GM12874 (cell line): Measurements from ENCODE around the gene PRSS48.

ENCODE experiments used
- TF ChIP-seq, protein P1 (sequence below): IDR thresholded peaks from 2 replicates; pipeline ENCODE4 v1.5.1; 2011; ENCODE audit warnings: low read depth, mild to moderate bottlenecking, control low read depth, low read length, moderate library complexity; ENCODE audit not compliant: insufficient read depth

Gene PRSS48

DNA sequence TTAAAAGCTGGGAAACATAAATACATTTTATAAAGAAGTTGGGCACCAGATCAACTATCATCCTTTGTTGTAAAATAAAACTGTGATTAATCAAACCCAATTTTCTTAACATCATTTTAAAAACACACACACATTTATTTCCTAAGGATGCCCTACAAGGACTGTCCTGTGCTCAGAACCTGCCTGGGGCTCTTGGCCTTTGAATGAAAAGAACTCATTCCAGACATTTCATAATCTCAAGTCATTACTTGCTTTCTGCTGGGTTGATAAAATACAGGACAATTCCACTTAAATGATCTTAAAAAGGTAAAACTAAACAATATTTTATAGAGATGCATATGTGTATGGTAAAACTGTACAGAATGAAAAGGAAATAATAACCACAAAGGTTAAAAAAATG lies 45.6 kb downstream of the PRSS48 start:
- TF ChIP-seq, protein P1, sequence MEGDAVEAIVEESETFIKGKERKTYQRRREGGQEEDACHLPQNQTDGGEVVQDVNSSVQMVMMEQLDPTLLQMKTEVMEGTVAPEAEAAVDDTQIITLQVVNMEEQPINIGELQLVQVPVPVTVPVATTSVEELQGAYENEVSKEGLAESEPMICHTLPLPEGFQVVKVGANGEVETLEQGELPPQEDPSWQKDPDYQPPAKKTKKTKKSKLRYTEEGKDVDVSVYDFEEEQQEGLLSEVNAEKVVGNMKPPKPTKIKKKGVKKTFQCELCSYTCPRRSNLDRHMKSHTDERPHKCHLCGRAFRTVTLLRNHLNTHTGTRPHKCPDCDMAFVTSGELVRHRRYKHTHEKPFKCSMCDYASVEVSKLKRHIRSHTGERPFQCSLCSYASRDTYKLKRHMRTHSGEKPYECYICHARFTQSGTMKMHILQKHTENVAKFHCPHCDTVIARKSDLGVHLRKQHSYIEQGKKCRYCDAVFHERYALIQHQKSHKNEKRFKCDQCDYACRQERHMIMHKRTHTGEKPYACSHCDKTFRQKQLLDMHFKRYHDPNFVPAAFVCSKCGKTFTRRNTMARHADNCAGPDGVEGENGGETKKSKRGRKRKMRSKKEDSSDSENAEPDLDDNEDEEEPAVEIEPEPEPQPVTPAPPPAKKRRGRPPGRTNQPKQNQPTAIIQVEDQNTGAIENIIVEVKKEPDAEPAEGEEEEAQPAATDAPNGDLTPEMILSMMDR = no peak

DNA sequence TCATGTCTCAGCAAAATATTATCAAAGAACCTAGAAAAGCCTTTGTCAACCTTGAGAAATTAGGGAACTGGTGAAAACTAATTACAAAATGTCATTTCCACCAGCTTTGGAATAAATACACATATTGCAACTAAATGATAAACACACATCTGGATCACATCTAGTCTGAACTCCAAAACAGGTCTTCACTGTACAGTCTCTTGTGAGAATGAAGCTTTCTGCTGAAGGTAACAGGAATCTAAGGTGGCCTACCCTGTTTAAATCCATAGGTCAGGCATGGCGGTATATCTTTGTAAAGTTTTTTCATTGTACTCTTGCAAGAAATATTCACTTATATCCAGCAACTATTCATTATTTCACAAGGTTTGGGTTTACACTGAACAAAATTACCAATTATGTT lies 46.7 kb downstream of the PRSS48 start:
- TF ChIP-seq, protein P1 = no peak

DNA sequence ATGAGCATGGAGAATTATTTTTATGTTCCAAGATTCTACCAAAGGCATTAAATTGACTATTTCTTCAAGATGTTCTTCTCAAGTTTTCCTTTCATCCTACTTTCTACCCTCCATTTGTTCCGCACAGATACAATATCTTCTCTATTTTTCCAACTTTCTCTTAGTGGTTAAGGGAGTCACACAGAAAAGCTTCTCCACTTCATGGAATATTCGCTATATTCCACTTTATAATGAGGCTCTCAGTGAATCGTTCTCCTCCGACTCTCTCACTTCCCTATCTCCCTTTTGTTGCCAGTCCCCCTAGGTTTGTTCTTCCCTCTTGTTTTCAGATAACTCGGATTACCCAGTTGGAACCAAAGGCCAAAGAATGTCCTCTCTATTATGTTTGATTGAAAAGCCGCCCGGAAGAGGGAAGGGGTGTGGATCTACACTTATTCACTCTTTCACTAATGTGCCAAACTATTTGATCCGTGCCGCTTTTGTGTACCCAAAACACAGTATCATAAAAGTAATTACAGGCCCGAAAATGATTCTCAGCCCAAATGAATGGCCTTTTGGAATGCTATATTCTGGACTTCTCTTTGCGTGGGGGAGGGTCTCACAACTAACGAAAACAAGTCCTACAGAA lies 47.3 kb downstream of the PRSS48 start:
- TF ChIP-seq, protein P1 = no peak

DNA sequence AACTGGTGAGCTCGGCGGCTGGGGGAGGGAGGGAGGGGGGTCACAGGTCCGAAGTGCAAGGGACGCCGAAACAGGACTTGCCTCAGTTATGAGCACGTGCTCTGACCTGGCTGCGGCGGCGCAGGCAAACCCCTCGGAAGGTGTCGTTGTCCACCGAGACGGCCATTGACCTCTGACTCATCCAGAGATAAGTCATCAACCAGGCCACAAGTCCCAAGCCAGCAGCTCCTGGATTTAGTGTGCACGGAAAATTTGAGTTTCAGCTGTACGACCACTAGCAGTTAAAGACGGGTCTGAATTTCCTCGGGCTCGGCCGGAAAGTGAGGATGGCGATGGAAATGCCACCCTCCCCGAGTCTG lies 47.8 kb downstream of the PRSS48 start:
- TF ChIP-seq, protein P1 = no peak

DNA sequence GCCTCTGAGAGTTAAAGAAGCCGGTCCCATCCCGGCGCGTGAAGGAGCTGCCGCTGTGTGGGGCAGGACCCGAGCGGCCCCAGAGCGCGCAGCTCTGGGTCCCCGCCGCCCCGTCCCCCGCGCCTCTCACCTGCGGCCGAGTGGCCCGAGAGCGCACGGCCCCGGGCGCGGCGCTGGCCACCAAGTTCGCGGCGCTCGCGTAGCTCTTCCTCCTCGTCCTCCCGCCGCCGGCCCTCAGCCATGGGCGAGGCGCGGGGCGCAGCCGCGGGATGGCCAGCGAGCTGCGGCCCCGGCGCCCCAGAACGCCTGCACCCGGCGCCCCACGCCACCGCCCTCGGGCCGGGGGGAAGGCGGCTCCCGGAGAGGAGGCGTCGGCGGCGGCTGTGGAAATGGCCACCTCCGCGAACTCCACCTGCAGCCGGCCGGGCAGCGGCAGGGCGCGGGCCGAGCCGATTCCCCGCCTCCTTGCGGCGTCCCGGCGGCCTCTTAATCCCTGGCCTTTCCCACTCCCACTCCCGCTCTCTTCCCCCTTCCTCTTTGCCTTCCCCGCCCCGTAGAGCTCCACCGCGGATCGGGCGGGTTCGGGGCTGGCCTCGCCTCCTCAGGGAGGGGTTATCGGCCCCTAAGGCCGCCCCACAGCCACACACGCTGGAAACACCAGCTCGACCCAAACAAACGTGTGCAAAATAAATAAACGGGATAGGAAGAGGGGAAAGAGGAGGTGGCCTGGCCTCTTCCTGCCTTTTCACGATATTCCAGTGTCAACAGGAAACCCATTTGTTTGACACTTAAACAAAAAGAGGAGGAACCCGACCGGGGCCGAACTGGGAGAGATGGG lies 48.4 kb downstream of the PRSS48 start, which contains the start of gene SH3D19:
SH3D19 (minus strand) TSS at position 495 of the 838 bp plus-strand sequence; CDS start at position 242, 253 bp downstream.
- TF ChIP-seq, protein P1 = no peak

DNA sequence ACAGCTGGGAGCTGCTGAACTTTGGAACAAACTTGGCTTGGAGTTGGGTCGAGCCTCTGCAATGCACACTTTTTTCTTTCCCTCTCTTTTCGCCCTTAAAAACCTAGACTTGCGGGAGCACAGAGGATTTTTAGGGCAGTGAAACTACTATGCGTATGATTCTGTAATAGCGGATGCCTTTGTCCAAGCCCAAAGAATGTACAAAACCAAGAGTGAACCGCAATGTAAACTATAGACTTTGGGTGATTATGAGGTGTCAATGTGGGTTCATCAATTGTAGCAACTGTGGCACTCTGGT lies 48.9 kb downstream of the PRSS48 start:
- TF ChIP-seq, protein P1 = no peak

DNA sequence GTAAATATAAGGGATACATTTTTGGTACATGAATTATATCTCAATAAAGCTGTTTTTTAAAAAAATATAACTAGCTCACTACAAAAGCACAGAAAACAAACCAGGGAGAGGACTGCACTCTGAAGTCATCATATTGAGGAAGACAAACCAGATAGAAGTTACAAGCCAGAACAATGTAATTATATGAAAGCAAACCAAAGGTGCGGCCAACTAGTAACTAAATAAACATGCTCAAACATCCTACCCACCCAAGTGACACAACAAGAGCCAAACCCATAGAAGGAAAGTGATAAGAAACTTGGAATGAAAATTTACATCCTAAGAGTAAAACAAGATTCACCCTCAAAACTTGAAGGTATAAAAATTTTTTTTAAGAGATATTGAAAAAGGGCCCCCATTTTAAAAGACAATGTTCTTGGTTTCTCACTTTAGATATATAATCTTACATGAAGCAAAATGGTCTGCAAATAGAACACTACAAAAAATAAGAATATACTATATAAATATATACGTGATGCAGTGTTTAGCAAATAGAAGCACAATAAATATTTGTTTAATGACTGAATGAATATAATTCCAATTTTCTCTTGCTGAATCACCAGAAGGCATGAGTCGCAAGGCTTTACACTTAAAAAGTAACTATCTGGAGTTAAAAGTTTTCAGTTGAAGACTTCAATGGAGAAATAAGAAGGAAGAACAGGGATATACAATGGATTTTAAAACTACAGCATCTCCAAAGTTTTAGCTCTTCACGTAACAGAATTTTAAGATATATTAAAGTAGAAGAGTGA lies 52.5 kb downstream of the PRSS48 start:
- TF ChIP-seq, protein P1 = no peak
